Activated T-cell treated with anti-CD3 and anti-CD28 coated beads for 1 hour (primary cell): ENCODE data around the gene NEGR1.

ENCODE experiments used
- DNase-seq: peaks from one replicate; pipeline ENCODE4 v3.0.0-alpha.2; 2020; ENCODE audit warnings: low read depth

The NEGR1 gene

DNA sequence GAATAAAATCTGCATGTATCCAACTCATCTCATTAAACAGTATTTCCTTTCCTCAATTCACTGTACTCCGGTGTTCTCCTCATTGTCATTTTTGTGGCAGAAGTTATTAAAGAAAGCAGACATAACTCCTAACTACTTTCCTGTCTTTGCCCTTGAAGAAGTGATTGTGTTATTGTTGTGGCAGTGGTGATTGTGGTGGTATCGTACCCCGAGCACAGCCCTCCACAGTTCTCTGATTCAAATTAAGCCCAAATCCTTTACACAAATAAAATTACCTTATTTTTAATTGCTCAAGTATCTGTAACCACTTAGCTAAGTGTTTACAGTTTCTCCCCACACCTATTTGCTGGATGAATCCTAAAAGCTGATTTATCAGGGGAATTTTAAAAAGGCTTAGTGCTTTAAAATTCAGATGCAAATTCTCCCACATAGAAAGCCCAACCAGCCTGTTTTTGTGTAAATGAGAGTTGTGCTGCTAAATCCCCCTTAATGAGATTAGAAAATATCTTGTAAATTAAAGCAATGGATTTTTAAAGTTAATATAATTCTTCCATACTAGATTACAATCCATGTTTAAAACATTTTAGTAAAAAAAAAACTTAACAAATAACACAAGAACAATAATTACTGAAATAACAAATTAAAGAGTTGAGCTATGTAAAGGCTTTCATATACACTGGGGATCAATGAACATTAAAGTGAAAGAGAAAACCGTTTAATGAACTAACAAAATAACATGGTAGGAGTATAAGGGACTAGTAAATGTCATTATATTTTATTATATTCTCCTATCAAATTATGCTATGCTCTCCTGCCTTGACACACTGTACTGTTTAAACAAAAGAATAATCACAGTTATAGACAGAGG, 259.0 kb downstream of the NEGR1 start:
- no peak for DNase-seq

DNA sequence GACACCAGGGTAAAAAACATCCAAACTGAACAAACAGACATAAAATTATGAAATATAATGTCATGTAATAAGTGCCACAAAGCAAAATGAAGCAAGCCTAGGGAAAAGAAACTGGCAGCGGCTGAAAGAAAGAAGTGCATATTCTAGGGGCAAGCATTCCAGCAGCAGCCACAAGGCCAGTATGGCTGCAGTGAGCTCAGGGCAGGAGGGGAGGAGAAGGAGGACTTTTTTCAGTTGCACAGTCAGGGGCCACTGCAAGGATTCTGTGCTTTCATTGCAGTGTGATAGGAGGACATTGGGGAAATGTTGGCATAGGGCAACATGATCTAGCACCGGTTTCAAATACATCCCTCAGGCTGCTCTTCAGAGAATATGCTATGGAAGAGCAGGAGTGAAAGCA, 263.8 kb downstream of the NEGR1 start:
- DNase-seq = no peak

DNA sequence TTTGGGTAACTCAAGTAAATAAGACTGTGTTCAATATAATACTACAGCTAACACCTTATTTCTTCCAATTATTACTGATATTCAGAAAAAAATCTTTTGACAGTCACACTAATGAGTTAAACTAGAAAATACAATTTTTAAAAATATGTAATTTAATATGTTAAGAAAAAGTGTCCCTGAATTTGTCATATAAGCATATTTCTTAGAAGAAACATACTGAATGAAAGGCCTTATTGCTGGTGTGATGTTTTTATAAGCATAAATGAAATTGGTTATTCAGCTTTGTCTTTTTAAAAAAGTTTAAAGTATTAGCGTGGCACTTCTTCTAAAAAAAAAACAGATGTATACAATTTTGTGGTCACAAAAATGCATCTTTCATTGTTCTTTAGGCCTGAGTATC, 267.3 kb downstream of the NEGR1 start:
- no peak for DNase-seq

GRCh38 chr1:72013161-72013560, 269.2 kb downstream of the NEGR1 start:
- no peak for DNase-seq

- DNase-seq = no peak
These were observed 270.6 kb downstream of the NEGR1 start for GRCh38 chr1:72011721-72012120.

- DNase-seq = no peak
These were observed 272.3 kb downstream of the NEGR1 start for GRCh38 chr1:72010094-72010431.

GRCh38 chr1:72009173-72010093, 272.9 kb downstream of the NEGR1 start:
- DNase-seq = no peak

DNA sequence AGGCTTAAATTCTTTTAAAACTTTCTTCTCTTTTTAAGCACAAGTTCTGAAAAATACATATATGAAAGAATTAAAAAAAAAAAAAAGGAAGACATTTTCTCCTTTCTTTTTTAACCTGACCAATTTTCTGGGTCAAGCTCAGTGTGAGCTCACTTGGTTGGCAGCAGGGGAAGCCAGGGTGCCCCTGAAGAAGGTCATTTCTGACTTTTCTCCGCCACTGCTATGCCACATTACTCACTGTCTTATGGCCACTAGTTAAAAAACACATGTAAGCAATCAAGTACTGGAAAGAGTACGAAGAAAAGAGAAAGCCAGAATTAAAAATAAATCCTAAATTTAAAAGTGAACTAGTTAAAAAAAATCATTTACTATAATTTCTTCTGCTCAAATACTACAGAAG, 275.0 kb downstream of the NEGR1 start:
- DNase-seq = no peak

GRCh38 chr1:72006092-72006491, 276.2 kb downstream of the NEGR1 start:
- DNase-seq = no peak

- DNase-seq = no peak
These were observed 279.2 kb downstream of the NEGR1 start for GRCh38 chr1:72003092-72003491.

DNA sequence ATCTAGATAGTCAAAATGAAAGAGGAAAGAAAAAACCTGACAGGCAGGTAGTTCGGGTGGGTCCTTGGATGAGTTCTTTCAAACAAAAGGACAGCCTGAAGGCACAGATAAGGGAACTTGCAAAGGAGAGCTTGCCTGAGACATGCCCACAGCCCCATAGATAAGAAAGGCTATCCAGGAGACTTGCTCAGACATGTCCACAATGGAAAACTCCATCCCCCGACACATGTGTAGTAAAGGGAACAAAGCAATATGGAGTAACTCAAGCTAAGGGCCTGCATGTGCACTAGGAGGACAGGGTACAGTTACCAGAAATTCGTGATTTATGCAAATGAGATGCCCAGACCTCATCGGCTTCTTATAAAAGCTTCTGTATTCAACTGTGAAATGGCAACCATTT, 281.5 kb downstream of the NEGR1 start:
- DNase-seq = no peak

DNA sequence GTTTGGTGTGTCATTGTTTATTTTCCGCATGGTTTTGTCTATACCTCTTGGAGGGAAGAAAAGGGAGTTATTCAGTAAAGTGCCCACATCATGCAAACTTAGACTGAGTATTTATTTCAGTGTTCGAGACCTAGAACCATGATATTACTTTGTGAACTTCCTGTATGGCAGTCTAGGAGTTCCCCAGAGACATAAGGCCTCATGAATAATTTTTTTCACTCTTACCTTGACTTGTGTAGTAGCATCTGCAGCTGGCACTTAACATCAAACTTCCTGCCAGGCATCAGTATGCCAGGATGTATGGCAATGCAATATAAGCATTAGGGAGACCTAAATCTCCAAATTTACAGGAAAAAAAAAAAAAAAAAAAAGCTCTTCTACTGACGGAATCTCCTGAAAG, 287.7 kb downstream of the NEGR1 start:
- DNase-seq = no peak

GRCh38 chr1:71987181-71987580, 295.2 kb downstream of the NEGR1 start:
- DNase-seq = no peak

DNA sequence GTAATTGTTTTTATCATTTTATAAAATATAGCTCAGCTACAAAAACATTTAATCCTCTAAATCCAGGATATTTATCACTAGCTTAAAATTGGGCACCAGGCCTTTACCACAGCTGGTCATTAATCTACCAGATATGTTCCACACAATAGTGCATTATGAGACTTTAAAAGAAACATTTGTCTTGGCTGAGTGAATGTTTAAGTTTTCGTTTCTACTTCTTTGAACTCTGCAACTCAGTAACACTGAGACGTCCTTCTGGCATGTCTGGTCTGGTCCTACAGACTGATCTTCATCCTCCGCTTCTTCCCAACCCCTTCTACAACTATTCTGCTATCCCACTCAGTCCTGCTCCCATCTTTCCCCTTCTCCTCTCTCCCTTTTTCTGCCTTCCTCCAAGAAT, 296.2 kb downstream of the NEGR1 start:
- no peak for DNase-seq

DNA sequence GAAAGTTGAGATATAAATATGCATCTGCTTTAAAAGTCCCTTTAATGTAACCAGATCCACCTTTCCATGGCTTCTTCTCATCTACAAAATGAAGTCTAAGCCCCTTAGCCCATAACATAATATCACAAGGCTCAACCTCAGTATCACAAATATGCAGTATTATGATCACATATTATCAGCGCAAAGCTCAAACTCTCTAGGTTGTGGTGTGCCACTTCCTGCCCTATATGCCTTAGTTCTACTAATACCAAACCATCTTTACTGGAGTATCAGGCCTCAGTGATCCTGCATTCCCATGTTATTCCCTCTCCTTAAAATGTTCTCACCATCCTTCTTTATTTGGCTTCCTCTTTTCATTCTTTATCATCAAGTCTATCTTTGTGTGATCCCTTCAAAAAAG, 301.8 kb downstream of the NEGR1 start:
- no peak for DNase-seq

GRCh38 chr1:71979882-71980281, 302.5 kb downstream of the NEGR1 start:
- no peak for DNase-seq

GRCh38 chr1:71967670-71968069, 314.7 kb downstream of the NEGR1 start:
- no peak for DNase-seq

DNA sequence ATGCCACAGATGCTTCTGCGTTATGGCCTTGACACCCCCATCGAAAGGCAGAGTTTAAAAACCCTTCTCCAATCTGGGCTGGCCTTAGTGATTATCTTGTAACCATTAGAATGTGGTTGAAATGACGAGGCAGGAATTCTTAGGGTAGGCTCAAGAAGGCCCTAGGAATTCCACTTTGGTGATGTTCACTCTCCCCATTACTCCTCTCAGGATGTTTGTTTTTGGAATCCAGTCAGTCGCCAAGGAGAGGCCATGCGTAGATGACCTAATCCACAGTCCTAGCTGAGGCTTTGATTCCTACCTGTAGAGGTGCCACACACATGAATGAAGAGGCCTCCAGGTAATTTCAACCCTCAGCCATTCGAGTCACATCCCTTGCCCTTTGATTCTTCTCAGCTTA, 318.2 kb downstream of the NEGR1 start:
- no peak for DNase-seq

GRCh38 chr1:71956613-71957285, 325.6 kb downstream of the NEGR1 start:
- no peak for DNase-seq

DNA sequence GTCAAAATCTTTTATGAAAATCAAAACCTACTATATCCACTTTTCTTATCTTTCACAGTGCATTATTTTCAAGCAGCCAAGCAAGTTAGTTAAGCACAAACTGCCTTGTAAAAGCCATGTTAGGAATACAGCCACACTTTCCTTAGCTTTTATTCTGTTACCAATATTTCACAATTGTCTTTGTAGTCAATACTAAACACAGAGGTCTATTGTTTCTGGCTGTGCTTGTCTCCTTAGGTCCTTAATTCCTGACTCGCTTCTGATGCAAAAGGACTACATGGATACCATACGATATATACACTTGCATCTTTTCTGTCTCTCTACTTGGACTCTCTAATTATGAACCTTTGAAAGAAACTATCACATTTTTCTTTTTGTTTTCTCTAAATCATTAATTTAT, 331.8 kb downstream of the NEGR1 start:
- DNase-seq = no peak

DNA sequence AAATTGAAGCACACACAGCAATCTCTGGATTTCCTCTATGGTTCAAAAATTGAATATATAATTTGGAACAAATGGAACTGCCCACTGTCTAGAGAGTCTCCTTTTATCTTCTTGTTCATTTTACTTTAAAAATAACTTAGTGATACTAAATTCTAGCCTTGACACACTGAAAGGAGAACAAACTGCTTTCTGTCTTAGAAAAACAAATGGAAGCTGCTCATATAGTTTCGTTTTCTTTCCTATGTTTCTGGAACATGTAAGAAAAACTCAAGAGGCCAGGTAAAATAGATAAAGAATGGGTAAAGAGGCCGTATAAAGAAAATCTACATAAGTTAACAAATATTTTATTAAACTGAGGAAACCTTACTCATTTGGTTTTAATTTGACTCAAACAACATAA, 332.7 kb downstream of the NEGR1 start:
- DNase-seq = no peak

DNA sequence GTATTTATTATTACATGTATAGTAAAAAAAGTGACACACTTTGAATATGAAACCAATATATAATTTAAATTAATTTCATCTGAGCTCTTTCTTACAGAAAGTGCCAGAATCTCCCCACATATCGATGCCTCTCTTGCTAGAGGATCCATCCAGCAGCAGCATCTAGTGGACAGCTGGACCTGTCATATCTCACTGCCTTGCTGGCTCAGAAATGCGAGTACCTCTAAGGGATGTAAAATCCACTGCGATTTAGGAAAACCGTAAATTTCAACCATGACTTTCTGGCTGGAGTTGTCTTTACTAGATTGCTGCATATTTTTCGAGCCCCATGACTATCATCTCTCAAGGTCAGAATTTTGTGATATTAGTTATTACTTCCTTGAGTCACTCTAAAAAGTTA, 333.8 kb downstream of the NEGR1 start:
- no peak for DNase-seq

GRCh38 chr1:71944006-71944405, 338.3 kb downstream of the NEGR1 start:
- DNase-seq = no peak
